Gastroesophageal sphincter (tissue), 3 donors: Measurements from ENCODE around the gene WARS2.

Source experiments
- EP300 ChIP-seq: sonication (generic); formaldehyde crosslinking; IDR thresholded peaks from one replicate; pipeline ENCODE4 v1.6.1; 2017; ENCODE audit warnings: antibody characterized with exemption, mild to moderate bottlenecking
- POLR2A ChIP-seq, 2 donors: fragments of 450-650 bp; IDR thresholded peaks; one replicate each; pipeline ENCODE4 v1.6.1; 2017; ENCODE audit warnings: antibody characterized with exemption in 2 of 2, mild to moderate bottlenecking in 2 of 2, moderate library complexity in 1 of 2
- POLR2AphosphoS5 ChIP-seq: sonication (generic); formaldehyde crosslinking; IDR thresholded peaks from one replicate; pipeline ENCODE4 v1.6.1; 2017; ENCODE audit warnings: antibody characterized with exemption
- TF ChIP-seq, protein P1 (sequence below), 4 experiments: fragments of 200-600 bp in 2 of 4; fragments of 450-650 bp in 2 of 4; sonication (generic) in 1 of 4; IDR thresholded peaks; one replicate each; pipeline ENCODE4 v1.5.1; 2017 to 2019; ENCODE audit warnings: antibody characterized with exemption in 4 of 4, mild to moderate bottlenecking in 2 of 4, moderate library complexity in 2 of 4

DNA sequence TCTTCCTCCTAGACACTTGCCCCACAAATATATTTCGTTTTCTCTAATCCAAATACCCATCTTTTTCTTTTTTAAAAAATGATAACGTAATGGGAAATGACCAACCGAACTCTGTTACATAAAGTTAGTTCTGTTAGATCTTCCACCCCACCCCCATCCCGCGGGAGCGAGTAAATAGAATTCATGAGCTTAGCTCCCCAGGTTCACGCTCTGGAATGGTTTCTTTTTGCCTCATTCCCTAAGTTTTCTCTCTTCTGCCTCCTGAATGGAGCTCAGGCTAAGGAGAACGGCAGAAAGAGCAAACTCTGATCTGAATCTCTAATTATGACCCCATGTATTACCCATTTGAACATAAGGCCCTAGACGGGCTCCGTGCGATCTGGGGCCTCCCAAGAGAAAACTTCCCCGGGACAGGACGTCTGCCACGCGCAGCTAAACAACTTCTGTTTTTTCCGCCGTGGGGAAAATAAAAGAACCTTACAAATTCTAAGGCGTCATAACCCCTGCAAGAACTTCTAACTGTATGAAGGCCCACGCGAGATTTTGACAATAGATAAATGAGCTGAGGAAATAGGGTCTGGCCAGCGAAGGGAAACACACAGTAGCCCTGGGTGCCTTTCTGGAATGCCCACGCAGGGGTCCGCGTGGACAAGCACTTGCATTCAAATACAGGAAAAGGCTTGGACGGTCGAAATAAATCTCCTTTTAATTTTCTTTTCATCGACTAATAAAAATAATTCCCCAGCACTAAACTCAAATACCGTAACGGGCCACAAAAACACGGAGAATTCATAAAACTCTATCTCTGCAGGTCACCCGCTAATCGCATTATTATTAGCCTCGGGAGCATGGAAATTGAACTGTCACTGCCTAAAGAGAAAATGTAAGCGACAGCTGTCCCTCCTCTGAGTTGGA, 154.6 kb downstream of the WARS2 start:
- TF ChIP-seq, protein P1, sequence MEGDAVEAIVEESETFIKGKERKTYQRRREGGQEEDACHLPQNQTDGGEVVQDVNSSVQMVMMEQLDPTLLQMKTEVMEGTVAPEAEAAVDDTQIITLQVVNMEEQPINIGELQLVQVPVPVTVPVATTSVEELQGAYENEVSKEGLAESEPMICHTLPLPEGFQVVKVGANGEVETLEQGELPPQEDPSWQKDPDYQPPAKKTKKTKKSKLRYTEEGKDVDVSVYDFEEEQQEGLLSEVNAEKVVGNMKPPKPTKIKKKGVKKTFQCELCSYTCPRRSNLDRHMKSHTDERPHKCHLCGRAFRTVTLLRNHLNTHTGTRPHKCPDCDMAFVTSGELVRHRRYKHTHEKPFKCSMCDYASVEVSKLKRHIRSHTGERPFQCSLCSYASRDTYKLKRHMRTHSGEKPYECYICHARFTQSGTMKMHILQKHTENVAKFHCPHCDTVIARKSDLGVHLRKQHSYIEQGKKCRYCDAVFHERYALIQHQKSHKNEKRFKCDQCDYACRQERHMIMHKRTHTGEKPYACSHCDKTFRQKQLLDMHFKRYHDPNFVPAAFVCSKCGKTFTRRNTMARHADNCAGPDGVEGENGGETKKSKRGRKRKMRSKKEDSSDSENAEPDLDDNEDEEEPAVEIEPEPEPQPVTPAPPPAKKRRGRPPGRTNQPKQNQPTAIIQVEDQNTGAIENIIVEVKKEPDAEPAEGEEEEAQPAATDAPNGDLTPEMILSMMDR (IDR thresholded peaks at IDR 0.05): no peak
- TF ChIP-seq EP300 (no peak), POLR2A (IDR thresholded peaks at IDR 0.05) (no peak), POLR2AphosphoS5 (no peak)
